HT1080 (cell line): ENCODE results near the gene TRIML1. TPM values are rescaled to one million over a fixed set of nuclear protein-coding genes. Genes with fewer than 3 reads are reported as not detected.

ENCODE experiments used
- DNase-seq: peaks from one replicate; pipeline ENCODE4 v3.0.0-alpha.2; 2015; ENCODE audit warnings: low read depth
- polyA plus RNA-seq, 2 experiments: library from polyadenylated mRNA; depleted of rRNA; stranded (reverse); fragments of >200 nt; gene quantifications; 2 replicates each; pipeline ENCODE4 v1.2.3, GENCODE V29; 2015
- total RNA-seq: library from RNA; depleted of rRNA; stranded (reverse); fragments of >200 nt; shearing (Covaris generic); gene quantifications from 2 replicates; pipeline ENCODE4 v1.2.3, GENCODE V29; 2014; rRNA removed

TRIML1 gene
- total RNA-seq, result not detected in 2 replicates
- polyA plus RNA-seq (2015; cell fraction: cytosol; rRNA removed), result 0.25 TPM in 1 of 2 replicates, not detected in the other
- not detected in 2 replicates for polyA plus RNA-seq (2015; cell fraction: nucleus; rRNA removed)

GRCh38 chr4:188139141-188139540 lies at the start of gene TRIML1:
Gene TRIML1, plus strand, starts transcription at chr4:188139441. Its CDS starts 118 bp downstream, at chr4:188139559.
- DNase-seq, result no peak

GRCh38 chr4:188092824-188093223 lies 46.4 kb upstream of the TRIML1 start:
- no peak for DNase-seq

GRCh38 chr4:188106454-188106853 lies 32.8 kb upstream of the TRIML1 start:
- DNase-seq, result no peak

- peak; percentile 48 for DNase-seq
Measured at GRCh38 chr4:188107931-188108843, 31.1 kb upstream of the TRIML1 start.

GRCh38 chr4:188109157-188109755 lies 30.0 kb upstream of the TRIML1 start, which contains the start of gene TRIML2:
Gene TRIML2, minus strand, starts transcription at chr4:188109603. Its CDS starts 4,235 bp downstream, at chr4:188105368.
- peak; percentile 36 for DNase-seq

GRCh38 chr4:188110036-188110435 lies 29.2 kb upstream of the TRIML1 start:
- no peak for DNase-seq

GRCh38 chr4:188110741-188111471 lies 28.3 kb upstream of the TRIML1 start:
- no peak for DNase-seq

- no peak for DNase-seq
Measured at GRCh38 chr4:188111955-188112354, 27.3 kb upstream of the TRIML1 start.

GRCh38 chr4:188113156-188113555 lies 26.1 kb upstream of the TRIML1 start:
- peak; percentile 27 for DNase-seq

- DNase-seq, result no peak
Measured at GRCh38 chr4:188117631-188118324, 21.5 kb upstream of the TRIML1 start.

- DNase-seq, result no peak
Measured at GRCh38 chr4:188121530-188121929, 17.7 kb upstream of the TRIML1 start.

- DNase-seq, result peak; percentile 88
Measured at GRCh38 chr4:188127214-188127874, 11.9 kb upstream of the TRIML1 start.

- DNase-seq, result no peak
Measured at GRCh38 chr4:188130355-188130754, 8.9 kb upstream of the TRIML1 start.

GRCh38 chr4:188132232-188132631 lies 7.0 kb upstream of the TRIML1 start:
- DNase-seq, result no peak

- no peak for DNase-seq
Measured at GRCh38 chr4:188138227-188138626, 1.0 kb upstream of the TRIML1 start.

GRCh38 chr4:188139671-188140070 lies 430 bp downstream of the TRIML1 start:
- DNase-seq, result no peak

GRCh38 chr4:188143731-188144130 lies 4.5 kb downstream of the TRIML1 start:
- DNase-seq, result no peak

- peak; percentile 81 for DNase-seq
Measured at GRCh38 chr4:188145601-188146000, 6.4 kb downstream of the TRIML1 start.

- no peak for DNase-seq
Measured at GRCh38 chr4:188146618-188147017, 7.4 kb downstream of the TRIML1 start.

GRCh38 chr4:188147176-188147575 lies 7.9 kb downstream of the TRIML1 start:
- no peak for DNase-seq
